ENCODE results near the gene KLRC4.

DNA sequence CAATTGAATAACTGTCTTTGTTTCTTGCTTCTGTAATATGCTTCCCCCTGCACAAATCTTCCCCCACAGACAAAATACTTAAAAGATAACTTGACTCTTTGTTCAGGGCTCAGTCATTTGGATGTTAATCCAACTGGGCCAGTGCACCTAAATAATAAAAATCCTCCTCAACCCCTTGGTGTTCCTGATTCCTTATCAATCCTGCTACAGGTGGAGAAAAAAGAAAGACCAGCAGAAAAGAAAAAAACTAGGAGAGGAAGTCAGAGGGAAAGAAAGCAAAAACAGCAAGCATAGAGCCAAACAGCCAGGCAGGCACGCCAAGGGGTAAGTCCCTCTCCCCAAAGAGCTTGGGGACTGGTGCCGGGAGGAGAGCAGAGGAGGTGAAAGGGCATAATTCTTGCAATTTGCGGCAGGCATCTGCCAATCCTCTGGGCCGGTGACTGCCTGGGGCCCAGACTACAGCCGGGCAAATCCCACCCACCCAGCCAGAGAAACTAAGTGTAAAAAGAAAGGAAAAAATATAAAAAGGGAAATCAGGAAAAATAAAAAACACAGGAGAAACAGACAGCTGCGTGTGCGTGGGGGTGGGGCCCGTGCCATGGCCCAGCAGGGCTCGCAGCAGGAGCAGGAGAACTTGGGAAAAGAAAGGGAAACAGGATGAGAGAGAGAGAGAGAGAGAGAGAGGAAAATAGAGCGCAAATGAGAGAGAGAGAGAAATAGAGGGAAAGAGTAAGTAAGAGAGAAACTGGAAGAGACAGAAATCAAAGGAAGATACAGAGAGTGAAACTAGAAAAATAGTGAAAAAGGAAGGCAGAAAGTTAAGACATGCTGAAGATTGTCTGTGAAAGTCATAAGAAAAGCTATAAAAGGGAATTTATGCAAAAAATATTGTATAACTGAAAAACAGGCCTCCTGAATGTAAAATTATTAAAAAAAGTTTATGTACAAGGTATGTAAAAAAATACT is 41.1 kb downstream of the KLRC4 start:
- TF ChIP-seq, protein P1, sequence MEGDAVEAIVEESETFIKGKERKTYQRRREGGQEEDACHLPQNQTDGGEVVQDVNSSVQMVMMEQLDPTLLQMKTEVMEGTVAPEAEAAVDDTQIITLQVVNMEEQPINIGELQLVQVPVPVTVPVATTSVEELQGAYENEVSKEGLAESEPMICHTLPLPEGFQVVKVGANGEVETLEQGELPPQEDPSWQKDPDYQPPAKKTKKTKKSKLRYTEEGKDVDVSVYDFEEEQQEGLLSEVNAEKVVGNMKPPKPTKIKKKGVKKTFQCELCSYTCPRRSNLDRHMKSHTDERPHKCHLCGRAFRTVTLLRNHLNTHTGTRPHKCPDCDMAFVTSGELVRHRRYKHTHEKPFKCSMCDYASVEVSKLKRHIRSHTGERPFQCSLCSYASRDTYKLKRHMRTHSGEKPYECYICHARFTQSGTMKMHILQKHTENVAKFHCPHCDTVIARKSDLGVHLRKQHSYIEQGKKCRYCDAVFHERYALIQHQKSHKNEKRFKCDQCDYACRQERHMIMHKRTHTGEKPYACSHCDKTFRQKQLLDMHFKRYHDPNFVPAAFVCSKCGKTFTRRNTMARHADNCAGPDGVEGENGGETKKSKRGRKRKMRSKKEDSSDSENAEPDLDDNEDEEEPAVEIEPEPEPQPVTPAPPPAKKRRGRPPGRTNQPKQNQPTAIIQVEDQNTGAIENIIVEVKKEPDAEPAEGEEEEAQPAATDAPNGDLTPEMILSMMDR (conservative IDR thresholded peaks at IDR 0.05): no peak
- TF ChIP-seq ZFX (IDR thresholded peaks at IDR 0.05): no peak
